Measurements from ENCODE around the gene LZTR1.

DNA sequence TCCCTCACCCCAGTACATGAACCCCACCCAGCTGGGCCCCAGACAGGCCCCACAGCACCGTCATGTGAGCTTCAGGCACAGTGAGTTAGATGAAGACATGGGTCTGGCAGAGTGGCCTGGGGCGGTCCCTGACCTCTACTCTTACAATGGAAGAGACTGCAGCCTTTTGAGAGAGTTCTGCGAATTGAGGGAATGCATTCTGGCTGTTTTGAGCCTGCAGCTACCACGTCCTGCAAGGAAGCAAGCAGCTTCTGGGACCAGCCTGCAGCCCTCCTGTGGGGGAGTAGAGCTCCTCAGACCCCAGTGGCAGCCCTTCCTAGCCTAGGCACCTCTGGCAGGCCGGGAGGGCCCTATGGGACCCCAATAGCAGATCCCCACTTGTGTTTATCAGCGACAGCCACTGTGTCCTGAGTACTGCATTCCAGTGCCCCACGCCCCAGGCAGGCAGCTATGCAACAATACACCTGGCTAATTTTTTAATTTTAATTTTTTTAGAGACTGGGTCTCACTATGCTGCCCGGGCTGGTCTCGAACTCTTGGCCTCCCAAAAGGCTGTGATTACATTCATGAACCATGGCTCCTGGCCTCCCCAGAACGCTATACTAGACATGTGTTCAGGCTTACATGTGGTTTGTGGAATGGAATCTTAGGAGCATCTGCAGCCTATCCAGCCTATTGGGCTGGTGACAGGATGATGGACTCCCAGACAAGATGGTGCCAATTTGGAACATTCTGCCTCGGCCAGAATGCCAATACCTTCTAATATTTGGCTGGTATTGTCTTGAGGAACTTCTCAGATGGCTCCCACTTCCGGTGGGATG lies 51.0 kb downstream of the LZTR1 start:
- no peak for TF ChIP-seq NPAS2 (CRISPR knock-in tag; IDR thresholded peaks at IDR 0.05; ENCODE audit: borderline replicate concordance)
- TF ChIP-seq CTCF (IDR thresholded peaks at IDR 0.05) = no peak
- no peak for TF ChIP-seq POLR2A (IDR thresholded peaks at IDR 0.05; ENCODE audit: low read length)
- TF ChIP-seq, protein P1, sequence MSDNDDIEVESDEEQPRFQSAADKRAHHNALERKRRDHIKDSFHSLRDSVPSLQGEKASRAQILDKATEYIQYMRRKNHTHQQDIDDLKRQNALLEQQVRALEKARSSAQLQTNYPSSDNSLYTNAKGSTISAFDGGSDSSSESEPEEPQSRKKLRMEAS (IDR thresholded peaks at IDR 0.05) = no peak

Measured in A549 (cell line).